ENCODE data around the gene ZSCAN20.

- TF ChIP-seq CTCF (IDR thresholded peaks at IDR 0.05; ENCODE audit: insufficient read depth, low read length, poor library complexity, severe bottlenecking), result no peak
- TF ChIP-seq EZH2phosphoT487 (conservative IDR thresholded peaks at IDR 0.05; ENCODE audit: low read length), result no peak
Observed at GRCh38 chr1:33441088-33441745, 31.2 kb upstream of the ZSCAN20 start.

Data from SU-DHL-6 (cell line).